ENCODE results near the gene AGA.

The AGA gene

DNA sequence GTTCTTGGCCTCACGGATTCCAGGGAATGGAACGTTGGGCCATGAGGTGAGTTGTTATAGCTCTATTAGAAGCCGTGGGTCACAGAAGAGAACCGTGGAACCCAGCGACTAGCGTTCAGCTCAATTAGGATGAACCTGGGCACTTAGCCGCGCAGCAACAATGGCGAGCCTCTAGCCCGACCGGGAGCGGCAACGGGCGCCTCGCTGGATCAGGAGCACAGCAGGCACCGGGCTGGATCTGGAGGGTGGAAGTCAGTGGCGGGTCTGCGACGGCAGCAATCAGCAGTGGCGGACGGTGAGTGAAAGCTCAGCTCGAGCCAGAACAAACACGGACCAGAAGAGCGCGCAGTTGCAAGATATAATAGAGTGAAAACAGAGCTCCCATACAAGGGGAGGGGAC, 34.2 kb downstream of the AGA start:
- Histone ChIP-seq H3K36me3 (ENCODE audit: insufficient read depth) (no peaks in the 10 kb centered on the region), H3K4me2 (no peak overlapping the region), H3K27ac (no peak overlapping the region), H3K79me2 (ENCODE audit: insufficient read depth, low read depth) (no peaks in the 10 kb centered on the region), H4K20me1 (ENCODE audit: insufficient read depth) (no peaks in the 10 kb centered on the region), H2AFZ (ENCODE audit: low read depth) (no peak overlapping the region), H3K4me1 (ENCODE audit: low read depth, poor library complexity, severe bottlenecking) (no peaks in the 10 kb centered on the region), H3K27me3 (ENCODE audit: insufficient read depth, low read depth) (no peaks in the 10 kb centered on the region; the same call in 1 of the 2 replicates), H3K4me3 (IDR thresholded peaks at IDR 0.05; ENCODE audit: insufficient read depth, low read depth, low read length) (no peak overlapping the region), H3K9ac (no peak overlapping the region)
- TF ChIP-seq, protein P1, sequence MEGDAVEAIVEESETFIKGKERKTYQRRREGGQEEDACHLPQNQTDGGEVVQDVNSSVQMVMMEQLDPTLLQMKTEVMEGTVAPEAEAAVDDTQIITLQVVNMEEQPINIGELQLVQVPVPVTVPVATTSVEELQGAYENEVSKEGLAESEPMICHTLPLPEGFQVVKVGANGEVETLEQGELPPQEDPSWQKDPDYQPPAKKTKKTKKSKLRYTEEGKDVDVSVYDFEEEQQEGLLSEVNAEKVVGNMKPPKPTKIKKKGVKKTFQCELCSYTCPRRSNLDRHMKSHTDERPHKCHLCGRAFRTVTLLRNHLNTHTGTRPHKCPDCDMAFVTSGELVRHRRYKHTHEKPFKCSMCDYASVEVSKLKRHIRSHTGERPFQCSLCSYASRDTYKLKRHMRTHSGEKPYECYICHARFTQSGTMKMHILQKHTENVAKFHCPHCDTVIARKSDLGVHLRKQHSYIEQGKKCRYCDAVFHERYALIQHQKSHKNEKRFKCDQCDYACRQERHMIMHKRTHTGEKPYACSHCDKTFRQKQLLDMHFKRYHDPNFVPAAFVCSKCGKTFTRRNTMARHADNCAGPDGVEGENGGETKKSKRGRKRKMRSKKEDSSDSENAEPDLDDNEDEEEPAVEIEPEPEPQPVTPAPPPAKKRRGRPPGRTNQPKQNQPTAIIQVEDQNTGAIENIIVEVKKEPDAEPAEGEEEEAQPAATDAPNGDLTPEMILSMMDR (conservative IDR thresholded peaks at IDR 0.05; ENCODE audit: low read depth, low read length): no peak

DNA sequence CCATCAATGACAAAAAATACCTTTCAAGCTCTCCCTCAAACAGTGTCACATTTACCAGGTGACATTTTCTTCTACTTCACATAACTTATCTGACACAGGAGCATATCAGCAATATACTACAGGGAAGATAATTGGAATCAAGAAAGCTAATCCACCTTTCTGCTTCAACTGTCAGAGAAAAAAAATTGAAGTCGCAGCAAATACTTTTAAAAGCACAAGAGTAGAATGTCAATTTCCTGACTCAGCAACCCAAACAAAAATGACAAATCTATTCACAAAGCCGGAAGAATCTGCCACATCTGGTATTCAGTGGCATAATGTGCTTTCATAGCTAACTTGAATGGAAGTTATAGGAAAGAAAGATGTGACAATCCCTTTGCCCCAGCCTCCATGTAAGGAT, 36.7 kb downstream of the AGA start:
- H3K4me3 ChIP-seq (IDR thresholded peaks at IDR 0.05; ENCODE audit: insufficient read depth, low read depth, low read length): no peak overlapping the region
- H3K9ac ChIP-seq: no peak overlapping the region
- no peaks in the 10 kb centered on the region for H3K27me3 ChIP-seq (ENCODE audit: insufficient read depth, low read depth)
- no peaks in the 10 kb centered on the region for H3K79me2 ChIP-seq (ENCODE audit: insufficient read depth, low read depth)
- no peaks in the 10 kb centered on the region for H3K36me3 ChIP-seq (ENCODE audit: insufficient read depth)
- no peak overlapping the region for H2AFZ ChIP-seq (ENCODE audit: low read depth)
- TF ChIP-seq, protein P1 (conservative IDR thresholded peaks at IDR 0.05; ENCODE audit: low read depth, low read length): no peak
- no peaks in the 10 kb centered on the region for H4K20me1 ChIP-seq (ENCODE audit: insufficient read depth)
- H3K27ac ChIP-seq: no peak overlapping the region
- H3K4me2 ChIP-seq: no peak overlapping the region
- H3K4me1 ChIP-seq (ENCODE audit: low read depth, poor library complexity, severe bottlenecking): no peaks in the 10 kb centered on the region

DNA sequence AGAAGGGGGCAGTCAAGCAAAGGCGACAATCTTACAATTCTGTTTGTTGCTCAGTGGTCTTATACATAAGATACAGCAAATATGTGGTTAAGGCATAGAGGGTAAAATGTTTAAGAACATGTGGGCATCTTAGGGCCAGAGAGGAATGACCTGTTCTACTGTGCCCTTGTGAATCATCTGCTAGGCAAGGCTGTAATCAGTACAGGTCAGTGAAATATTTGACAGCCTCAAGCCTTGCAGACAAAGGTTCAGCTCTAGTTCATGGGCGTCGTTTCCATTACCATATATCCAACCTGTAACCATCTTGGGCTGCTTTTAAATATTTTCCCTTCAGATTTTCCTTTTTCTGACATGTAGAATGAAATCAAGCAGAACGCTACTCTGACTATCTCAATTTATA, 37.3 kb downstream of the AGA start:
- no peaks in the 10 kb centered on the region for H4K20me1 ChIP-seq (ENCODE audit: insufficient read depth)
- no peak overlapping the region for H3K9ac ChIP-seq
- H3K27me3 ChIP-seq (ENCODE audit: insufficient read depth, low read depth): no peaks in the 10 kb centered on the region
- H3K4me2 ChIP-seq: no peak overlapping the region
- no peak overlapping the region for H3K4me3 ChIP-seq (IDR thresholded peaks at IDR 0.05; ENCODE audit: insufficient read depth, low read depth, low read length)
- no peak overlapping the region for H2AFZ ChIP-seq (ENCODE audit: low read depth)
- TF ChIP-seq, protein P1 (conservative IDR thresholded peaks at IDR 0.05; ENCODE audit: low read depth, low read length): no peak
- no peaks in the 10 kb centered on the region for H3K36me3 ChIP-seq (ENCODE audit: insufficient read depth)
- no peaks in the 10 kb centered on the region for H3K79me2 ChIP-seq (ENCODE audit: insufficient read depth, low read depth)
- H3K4me1 ChIP-seq (ENCODE audit: low read depth, poor library complexity, severe bottlenecking): no peaks in the 10 kb centered on the region
- no peak overlapping the region for H3K27ac ChIP-seq

DNA sequence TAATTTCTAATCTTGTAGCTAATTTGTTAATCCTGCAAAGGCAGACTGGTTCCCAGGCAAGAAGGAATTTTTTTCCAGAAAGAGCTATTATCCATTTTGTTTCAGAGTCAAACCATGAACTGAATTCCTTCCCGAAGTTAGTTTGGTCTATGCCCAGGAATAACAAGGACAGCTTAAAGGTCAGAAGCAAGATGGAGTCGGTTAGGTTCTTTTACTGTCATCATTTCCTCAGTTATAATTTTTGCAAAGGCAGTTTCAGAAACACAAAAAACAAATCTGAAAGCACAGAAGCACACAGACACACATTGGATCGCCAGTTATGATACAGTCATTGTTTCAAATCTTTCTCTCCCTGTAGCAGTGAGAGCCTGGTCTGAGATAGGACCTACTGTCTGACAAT, 37.9 kb downstream of the AGA start:
- Histone ChIP-seq H3K27ac (no peak overlapping the region), H3K9ac (no peak overlapping the region), H3K27me3 (ENCODE audit: insufficient read depth, low read depth) (no peaks in the 10 kb centered on the region), H2AFZ (ENCODE audit: low read depth) (no peak overlapping the region), H3K4me3 (IDR thresholded peaks at IDR 0.05; ENCODE audit: insufficient read depth, low read depth, low read length) (no peak overlapping the region), H3K36me3 (ENCODE audit: insufficient read depth) (no peaks in the 10 kb centered on the region), H3K4me2 (no peak overlapping the region), H4K20me1 (ENCODE audit: insufficient read depth) (no peaks in the 10 kb centered on the region), H3K79me2 (ENCODE audit: insufficient read depth, low read depth) (no peaks in the 10 kb centered on the region), H3K4me1 (ENCODE audit: low read depth, poor library complexity, severe bottlenecking) (no peaks in the 10 kb centered on the region)
- TF ChIP-seq, protein P1 (conservative IDR thresholded peaks at IDR 0.05; ENCODE audit: low read depth, low read length): no peak

All from KMS-11 (cell line).